ENCODE results near the gene PFKM.

The PFKM gene

GRCh38 chr12:48131517-48131916 lies 12.4 kb downstream of the PFKM start:
- DNase-seq (ENCODE audit: low read depth): no peak
- no peak overlapping the region for H3K4me3 ChIP-seq (ENCODE audit: control insufficient read depth, low read depth, low read length)
- no peak for TF ChIP-seq CTCF (IDR thresholded peaks at IDR 0.05; ENCODE audit: control insufficient read depth, insufficient read depth, low read depth, low read length, missing control alignments)

- no peak for DNase-seq (ENCODE audit: low read depth)
- TF ChIP-seq CTCF (IDR thresholded peaks at IDR 0.05; ENCODE audit: control insufficient read depth, insufficient read depth, low read depth, low read length, missing control alignments): no peak
- H3K4me3 ChIP-seq (ENCODE audit: control insufficient read depth, low read depth, low read length): no peak overlapping the region
Observed at GRCh38 chr12:48132826-48133225, 13.7 kb downstream of the PFKM start.

- TF ChIP-seq CTCF (IDR thresholded peaks at IDR 0.05; ENCODE audit: control insufficient read depth, insufficient read depth, low read depth, low read length, missing control alignments): no peak
- no peak for DNase-seq (ENCODE audit: low read depth)
- no peak overlapping the region for H3K4me3 ChIP-seq (ENCODE audit: control insufficient read depth, low read depth, low read length)
Observed at GRCh38 chr12:48135027-48135426, 15.9 kb downstream of the PFKM start.

GRCh38 chr12:48142818-48143674 lies 23.9 kb downstream of the PFKM start:
- no peak for DNase-seq (ENCODE audit: low read depth)
- TF ChIP-seq CTCF (IDR thresholded peaks at IDR 0.05; ENCODE audit: control insufficient read depth, insufficient read depth, low read depth, low read length, missing control alignments): no peak
- H3K4me3 ChIP-seq (ENCODE audit: control insufficient read depth, low read depth, low read length): no peak overlapping the region

- no peak overlapping the region for H3K4me3 ChIP-seq (ENCODE audit: control insufficient read depth, low read depth, low read length)
- no peak for TF ChIP-seq CTCF (IDR thresholded peaks at IDR 0.05; ENCODE audit: control insufficient read depth, insufficient read depth, low read depth, low read length, missing control alignments)
- DNase-seq (ENCODE audit: low read depth): no peak
Observed at GRCh38 chr12:48143898-48144297, 24.7 kb downstream of the PFKM start.

- no peak for TF ChIP-seq CTCF (IDR thresholded peaks at IDR 0.05; ENCODE audit: control insufficient read depth, insufficient read depth, low read depth, low read length, missing control alignments)
- no peak for DNase-seq (ENCODE audit: low read depth)
- H3K4me3 ChIP-seq (ENCODE audit: control insufficient read depth, low read depth, low read length): no peak overlapping the region
Observed at GRCh38 chr12:48145981-48146380, 26.8 kb downstream of the PFKM start.
